K562 (cell line): ENCODE results near the gene VEGFA. TPM values are rescaled to one million over a fixed set of nuclear protein-coding genes. Genes with fewer than 3 reads are reported as not detected.

Experiments used
- ATAC-seq: fragments of 200-7000 bp; cut with Tn5 transposase; 3 replicates; pipeline ENCODE4 v1.9.1; 2020; ENCODE audit warnings: moderate library complexity
- BruUV-seq: library from RNA; stranded (reverse); fragments of 400-500 nt; replicated peaks from 2 replicates; lab custom pipeline; 2021; lab: Mats Ljungman, UMichigan
- CTCF ChIA-PET: fragments of 300-600 bp; formaldehyde crosslinking; extraction: SDS; loops from one replicate; lab custom pipeline; 2021; ENCODE audit warnings: low intra/inter-chr PET ratio; lab: Yijun Ruan, JAX
- POLR2A ChIA-PET: fragments of 300-600, 350-650 bp; sonication (Branson Sonifier 250); formaldehyde crosslinking; extraction: SDS; loops from one replicate; lab custom pipeline; 2021; ENCODE audit warnings: antibody characterized with exemption, inconsistent platforms; lab: Yijun Ruan, JAX
- DNase-seq, 4 experiments: peaks; one replicate each; pipeline versions ENCODE4 v3.0.0 to v3.0.0-alpha.2; 2011 to 2018; ENCODE audit warnings: low spot score in 3 of 4, mixed read lengths in 3 of 4; ENCODE audit errors: extremely low read depth in 1 of 4
- FAIRE-seq: peaks from 2 replicates; lab custom pipeline; 2011; peaks lifted over from hg19 to GRCh38; lab: Jason Lieb, UNC
- H2AFZ ChIP-seq: 2 replicates; pipeline ENCODE4 v1.6.0; 2011; ENCODE audit warnings: low read depth, low read length, control low read depth, inconsistent platforms
- H3K27ac ChIP-seq: fragments of 200-600 bp; 3 replicates; pipeline ENCODE4 v1.8.0; 2011; ENCODE audit warnings: low read depth, mild to moderate bottlenecking, control low read depth, inconsistent platforms, low read length, moderate library complexity, mixed read lengths; ENCODE audit errors: extremely low read depth
- H3K27me3 ChIP-seq, 2 experiments: fragments of 300-600 bp in 1 of 2; 2 replicates in 1 of 2; 3 replicates in 1 of 2; pipeline versions ENCODE4 v1.6.0 to v1.8.0; 2011; ENCODE audit warnings: inconsistent platforms in 2 of 2, low read length in 2 of 2, mild to moderate bottlenecking in 1 of 2, mixed read lengths in 1 of 2, moderate library complexity in 1 of 2; ENCODE audit not compliant: control insufficient read depth in 2 of 2, insufficient read depth in 2 of 2
- H3K36me3 ChIP-seq: fragments of 300-600 bp; 3 replicates; pipeline ENCODE4 v1.8.0; 2011; ENCODE audit warnings: mild to moderate bottlenecking, low read length, inconsistent platforms; ENCODE audit not compliant: control insufficient read depth, insufficient read depth
- H3K4me1 ChIP-seq, 2 experiments: fragments of 200-600 bp in 1 of 2; replicated peaks in 1 of 2; 2 replicates in 1 of 2; 3 replicates in 1 of 2; pipeline versions ENCODE4 v1.5.1 to v1.8.0; 2011; ENCODE audit warnings: inconsistent platforms in 2 of 2, low read length in 2 of 2, mild to moderate bottlenecking in 1 of 2, mixed read lengths in 1 of 2, moderate library complexity in 1 of 2; ENCODE audit not compliant: control insufficient read depth in 2 of 2, insufficient read depth in 2 of 2
- H3K4me2 ChIP-seq: 2 replicates; pipeline ENCODE4 v1.6.1; 2011; ENCODE audit warnings: low read length, control low read depth, inconsistent platforms, mixed read lengths; ENCODE audit not compliant: insufficient read depth
- H3K4me3 ChIP-seq: fragments of 200-600 bp; sonication (generic), shearing (Covaris generic); 2 replicates; pipeline ENCODE4 v1.5.1; 2016; ENCODE audit warnings: control low read depth, inconsistent platforms
- H3K79me2 ChIP-seq: fragments of 200-600 bp; 3 replicates; pipeline ENCODE4 v1.8.0; 2011; ENCODE audit warnings: low read length, inconsistent platforms; ENCODE audit not compliant: control insufficient read depth, insufficient read depth
- H3K9ac ChIP-seq, 2 experiments: 2 replicates each; pipeline versions ENCODE4 v1.6.0 to v1.6.1; 2011; ENCODE audit warnings: low read depth in 2 of 2, low read length in 2 of 2, control low read depth in 1 of 2, inconsistent platforms in 1 of 2, mild to moderate bottlenecking in 1 of 2, mixed read lengths in 1 of 2; ENCODE audit not compliant: insufficient read depth in 1 of 2
- H3K9me1 ChIP-seq: one replicate; pipeline ENCODE4 v1.6.0; 2011; ENCODE audit warnings: inconsistent platforms, mild to moderate bottlenecking, low read length, moderate library complexity; ENCODE audit not compliant: control insufficient read depth, insufficient read depth
- H3K9me3 ChIP-seq: replicated peaks from 2 replicates; pipeline ENCODE4 v1.5.1; 2011; ENCODE audit warnings: low read depth, low read length, inconsistent platforms; ENCODE audit not compliant: control insufficient read depth, insufficient read depth
- H4K20me1 ChIP-seq: replicated peaks from 2 replicates; pipeline ENCODE4 v1.6.1; 2011; ENCODE audit warnings: low read length, inconsistent platforms, mixed read lengths; ENCODE audit not compliant: control insufficient read depth, insufficient read depth
- ATF3 ChIP-seq, 2 experiments: fragments of 450-650 bp in 1 of 2; sonication (generic) in 1 of 2; formaldehyde crosslinking in 1 of 2; IDR thresholded peaks in 1 of 2; conservative IDR thresholded peaks in 1 of 2; 2 replicates each; pipeline versions ENCODE4 v1.6.1 to v1.8.1; 2016 to 2023; ENCODE audit warnings: mild to moderate bottlenecking in 2 of 2, moderate library complexity in 2 of 2, inconsistent platforms in 1 of 2, missing genetic modification reagents in 1 of 2
- C11orf30 ChIP-seq: fragments of 450-650 bp; IDR thresholded peaks from 2 replicates; pipeline ENCODE4 v1.6.1; 2016; ENCODE audit warnings: low read depth, mild to moderate bottlenecking
- FOSL1 ChIP-seq: fragments of 200-800 bp; sonication (Bioruptor generic); conservative IDR thresholded peaks from 2 replicates; pipeline ENCODE4 v1.6.1; 2016; ENCODE audit warnings: missing genetic modification characterization, missing compliant biosample characterization
- MAFG ChIP-seq: fragments of 450-650 bp; conservative IDR thresholded peaks from 2 replicates; pipeline ENCODE4 v1.6.1; 2016; ENCODE audit warnings: missing genetic modification characterization, missing compliant biosample characterization
- MAFK ChIP-seq: IDR thresholded peaks from 2 replicates; pipeline ENCODE4 v1.6.1; 2011; ENCODE audit warnings: low read length, improper control_type of control experiment
- MEIS2 ChIP-seq: fragments of 450-650 bp; IDR thresholded peaks from 2 replicates; pipeline ENCODE4 v1.6.1; 2014; ENCODE audit warnings: mild to moderate bottlenecking; ENCODE audit not compliant: partially characterized antibody
- MXI1 ChIP-seq: IDR thresholded peaks from 2 replicates; pipeline ENCODE4 v1.6.1; 2011; ENCODE audit warnings: low read depth, mild to moderate bottlenecking, improper control_type of control experiment, low read length
- PKNOX1 ChIP-seq: fragments of 450-650 bp; IDR thresholded peaks from 2 replicates; pipeline ENCODE4 v1.6.1; 2016
- TEAD1 ChIP-seq, 2 experiments: fragments of 450-650 bp in 1 of 2; sonication (generic) in 1 of 2; formaldehyde crosslinking; IDR thresholded peaks; 2 replicates each; pipeline versions ENCODE4 v1.4.0 to v1.8.0; 2020 to 2022; ENCODE audit warnings: mild to moderate bottlenecking in 2 of 2, missing genetic modification reagents in 1 of 2
- ZNF232 ChIP-seq: sonication (generic); formaldehyde crosslinking; IDR thresholded peaks from 2 replicates; pipeline ENCODE4 v1.8.0; 2022; ENCODE audit warnings: mild to moderate bottlenecking, missing genetic modification reagents
- ZNF316 ChIP-seq: fragments of 450-650 bp; IDR thresholded peaks from 2 replicates; pipeline ENCODE4 v1.6.1; 2016
- ZNF507 ChIP-seq: conservative IDR thresholded peaks from 2 replicates; pipeline ENCODE4 v1.6.1; 2017; ENCODE audit warnings: missing genetic modification characterization, missing compliant biosample characterization
- WGBS: fragments of 100-300 bp; shearing (Covaris generic); methylation state at CpG from one replicate; pipeline ENCODE4 v1.1.6; 2016; ENCODE audit warnings: low coverage, mixed read lengths; ENCODE audit not compliant: insufficient coverage; ENCODE audit errors: missing lambda C conversion rate; 5-methylcytosine and 5-hydroxymethylcytosine counted together
- in situ Hi-C: fragments of 300-500 bp; cut with MboI; formaldehyde crosslinking; loops from 4 replicates; pipeline ENCODE4 v1.15.0; 2018; ENCODE audit warnings: inconsistent platforms, mixed read lengths
- intact Hi-C: fragments of 100-400 bp; cut with micrococcal nuclease; formaldehyde crosslinking; loops from 2 replicates; pipeline ENCODE4 v1.14.2; 2022
- polyA plus RNA-seq, 8 experiments: library from polyadenylated mRNA; depleted of rRNA in 4 of 8; stranded (reverse) in 5 of 8; unstranded in 3 of 8; fragments of >200 nt; fragmentation: Nextera tagmentation in 2 of 8; fragmentation: Illumina TruSeq in 1 of 8; extraction: Ambion mirVana in 2 of 8; extraction: Trizol in 1 of 8; gene quantifications; 2 replicates each; pipeline versions ENCODE4 v1.2.1 to v1.2.3, GENCODE V29; 2011 to 2014; ENCODE audit warnings: inconsistent platforms in 1 of 8, missing spikeins in 1 of 8
- total RNA-seq, 7 experiments: library from RNA; depleted of rRNA in 6 of 7; stranded (reverse); fragments of >200 nt in 6 of 7; fragmentation: Illumina TruSeq in 2 of 7; extraction: Trizol in 2 of 7; gene quantifications; 2 replicates each; pipeline versions ENCODE4 v1.2.1 to v1.2.3, GENCODE V29; 2011 to 2021; ENCODE audit warnings: low replicate concordance in 1 of 7
- TF ChIP-seq, protein P1 (sequence below), 2 experiments: IDR thresholded peaks in 1 of 2; conservative IDR thresholded peaks in 1 of 2; 2 replicates each; pipeline ENCODE4 v1.6.1; 2016; ENCODE audit warnings: low read depth in 2 of 2, mild to moderate bottlenecking in 1 of 2, missing compliant biosample characterization in 1 of 2, missing genetic modification characterization in 1 of 2, moderate library complexity in 1 of 2
- TF ChIP-seq, protein P2 (sequence below): fragments of 250-450 bp; sonication (Bioruptor Pico); IDR thresholded peaks from 2 replicates; pipeline ENCODE4 v1.5.1; 2021; ENCODE audit warnings: mild to moderate bottlenecking

Gene VEGFA
- total and polyA plus RNA-seq, 9 of the 15 experiments (the other 6 are each of a cell fraction or from before 2014, with no cell fraction given): 14.0 to 271 (median 124) TPM

GRCh38 chr6:43833223-43833995 lies 63.4 kb downstream of the VEGFA start:
- Histone ChIP-seq H3K27me3 (peaks cover 19 to 22% of the 10 kb centered on the region in 2 experiments; a peak in 4 of 5 replicates), H3K4me1 (peaks cover 21 to 23% of the 10 kb centered on the region in 2 experiments), H3K4me2 (no peak overlapping the region), H3K9me3 (no peaks in the 10 kb centered on the region), H4K20me1 (0 out of 2 replicates have a peak, but pooled peaks cover 7% of the 10 kb centered on the region), H3K79me2 (no peaks in the 10 kb centered on the region), H2AFZ (no peak overlapping the region), H3K9ac (no peak overlapping the region), H3K4me3 (no peak overlapping the region), H3K9me1 (no peaks in the 10 kb centered on the region), H3K36me3 (no peaks in the 10 kb centered on the region), H3K27ac (no peak overlapping the region)
- in situ Hi-C loops (no loop called here), intact Hi-C loops (loop anchor here (10.0 kb wide), 1 partner anchor 169 kb away; no protein-coding TSS in a partner anchor)
- BruUV-seq: no TSS peak
- peak in 1 of 4 experiments; percentile 29 for DNase-seq
- POLR2A ChIA-PET: interaction anchor here (0.5 to 1.6 kb wide), 10 partner anchors 11 to 307 kb away, joined by 3 to 6 read pairs (median 3); no protein-coding TSS in a partner anchor
- 33% methylated on average over 7 of the region's 7 CpGs for WGBS
- FAIRE-seq: no peak
- CTCF ChIA-PET: no interaction called here
- peak; percentile 9; the same call in 1 of the 3 replicates for ATAC-seq
- TF ChIP-seq C11orf30: peak; percentile 69
- TF ChIP-seq ZNF232 (CRISPR knock-in tag): no peak
- TF ChIP-seq PKNOX1: peak; percentile 94
- TF ChIP-seq FOSL1 (tag): peak; percentile 50; the same call in 1 of the 2 replicates
- TF ChIP-seq ATF3 (IDR thresholded peaks at IDR 0.05): peak; percentile 77; the same call in 1 of the 2 replicates
- no peak for TF ChIP-seq ATF3 (CRISPR knock-in tag; conservative IDR thresholded peaks at IDR 0.05)
- TF ChIP-seq MAFK: peak; percentile 42; the same call in 1 of the 2 replicates
- no peak for TF ChIP-seq ZNF507 (tag)
- TF ChIP-seq, protein P1, sequence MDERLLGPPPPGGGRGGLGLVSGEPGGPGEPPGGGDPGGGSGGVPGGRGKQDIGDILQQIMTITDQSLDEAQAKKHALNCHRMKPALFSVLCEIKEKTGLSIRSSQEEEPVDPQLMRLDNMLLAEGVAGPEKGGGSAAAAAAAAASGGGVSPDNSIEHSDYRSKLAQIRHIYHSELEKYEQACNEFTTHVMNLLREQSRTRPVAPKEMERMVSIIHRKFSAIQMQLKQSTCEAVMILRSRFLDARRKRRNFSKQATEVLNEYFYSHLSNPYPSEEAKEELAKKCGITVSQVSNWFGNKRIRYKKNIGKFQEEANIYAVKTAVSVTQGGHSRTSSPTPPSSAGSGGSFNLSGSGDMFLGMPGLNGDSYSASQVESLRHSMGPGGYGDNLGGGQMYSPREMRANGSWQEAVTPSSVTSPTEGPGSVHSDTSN (CRISPR knock-in tag; IDR thresholded peaks at IDR 0.05; ENCODE audit: low read depth): 0 out of 2 replicates have a peak, but pooled peaks have one; percentile 20
- TF ChIP-seq, protein P1 (tag; conservative IDR thresholded peaks at IDR 0.05; ENCODE audit: low read depth): peak; percentile 70
- TF ChIP-seq MXI1: no peak
- TF ChIP-seq MAFG (tag): peak; percentile 32; the same call in 1 of the 2 replicates
- TF ChIP-seq, protein P2, sequence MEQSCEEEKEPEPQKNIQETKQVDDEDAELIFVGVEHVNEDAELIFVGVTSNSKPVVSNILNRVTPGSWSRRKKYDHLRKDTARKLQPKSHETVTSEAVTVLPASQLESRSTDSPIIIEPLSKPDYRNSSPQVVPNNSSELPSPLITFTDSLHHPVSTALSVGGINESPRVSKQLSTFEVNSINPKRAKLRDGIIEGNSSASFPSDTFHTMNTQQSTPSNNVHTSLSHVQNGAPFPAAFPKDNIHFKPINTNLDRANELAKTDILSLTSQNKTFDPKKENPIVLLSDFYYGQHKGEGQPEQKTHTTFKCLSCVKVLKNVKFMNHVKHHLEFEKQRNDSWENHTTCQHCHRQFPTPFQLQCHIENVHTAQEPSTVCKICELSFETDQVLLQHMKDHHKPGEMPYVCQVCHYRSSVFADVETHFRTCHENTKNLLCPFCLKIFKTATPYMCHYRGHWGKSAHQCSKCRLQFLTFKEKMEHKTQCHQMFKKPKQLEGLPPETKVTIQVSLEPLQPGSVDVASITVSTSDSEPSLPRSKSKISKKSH (CRISPR knock-in tag): no peak
- TF ChIP-seq MEIS2: peak; percentile 55
- peak; percentile 50 for TF ChIP-seq ZNF316
- no peak for TF ChIP-seq TEAD1 (CRISPR knock-in tag; IDR thresholded peaks at IDR 0.05)
